ENCODE data around the gene TMEM176B.

Gene TMEM176B

GRCh38 chr7:150756166-150756565 lies 44.0 kb downstream of the TMEM176B start:
- no peak for DNase-seq
- Mint-ChIP-seq H3K4me3 (no peak overlapping the region), H3K9me3 (peaks cover 5% of the 10 kb centered on the region), H3K27me3 (ENCODE audit: low read depth, poor library complexity) (peaks cover 6% of the 10 kb centered on the region), H3K27ac (no peak overlapping the region), H3K4me1 (no peaks in the 10 kb centered on the region), H3K36me3 (ENCODE audit: low read depth) (no peaks in the 10 kb centered on the region)
- TF ChIP-seq, protein P1, sequence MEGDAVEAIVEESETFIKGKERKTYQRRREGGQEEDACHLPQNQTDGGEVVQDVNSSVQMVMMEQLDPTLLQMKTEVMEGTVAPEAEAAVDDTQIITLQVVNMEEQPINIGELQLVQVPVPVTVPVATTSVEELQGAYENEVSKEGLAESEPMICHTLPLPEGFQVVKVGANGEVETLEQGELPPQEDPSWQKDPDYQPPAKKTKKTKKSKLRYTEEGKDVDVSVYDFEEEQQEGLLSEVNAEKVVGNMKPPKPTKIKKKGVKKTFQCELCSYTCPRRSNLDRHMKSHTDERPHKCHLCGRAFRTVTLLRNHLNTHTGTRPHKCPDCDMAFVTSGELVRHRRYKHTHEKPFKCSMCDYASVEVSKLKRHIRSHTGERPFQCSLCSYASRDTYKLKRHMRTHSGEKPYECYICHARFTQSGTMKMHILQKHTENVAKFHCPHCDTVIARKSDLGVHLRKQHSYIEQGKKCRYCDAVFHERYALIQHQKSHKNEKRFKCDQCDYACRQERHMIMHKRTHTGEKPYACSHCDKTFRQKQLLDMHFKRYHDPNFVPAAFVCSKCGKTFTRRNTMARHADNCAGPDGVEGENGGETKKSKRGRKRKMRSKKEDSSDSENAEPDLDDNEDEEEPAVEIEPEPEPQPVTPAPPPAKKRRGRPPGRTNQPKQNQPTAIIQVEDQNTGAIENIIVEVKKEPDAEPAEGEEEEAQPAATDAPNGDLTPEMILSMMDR (IDR thresholded peaks at IDR 0.05): no peak

- Mint-ChIP-seq H3K9me3 (peaks cover 4% of the 10 kb centered on the region), H3K36me3 (ENCODE audit: low read depth) (no peaks in the 10 kb centered on the region), H3K27me3 (ENCODE audit: low read depth, poor library complexity) (peaks cover 6% of the 10 kb centered on the region), H3K4me1 (no peaks in the 10 kb centered on the region), H3K4me3 (no peak overlapping the region), H3K27ac (no peak overlapping the region)
- DNase-seq: no peak
- TF ChIP-seq, protein P1 (IDR thresholded peaks at IDR 0.05): no peak
Measured at GRCh38 chr7:150755473-150756099, 44.6 kb downstream of the TMEM176B start.

- Mint-ChIP-seq H3K27ac (no peak overlapping the region), H3K4me1 (no peaks in the 10 kb centered on the region), H3K27me3 (ENCODE audit: low read depth, poor library complexity) (peaks cover 6% of the 10 kb centered on the region), H3K4me3 (no peak overlapping the region), H3K36me3 (ENCODE audit: low read depth) (no peaks in the 10 kb centered on the region), H3K9me3 (peaks cover 4% of the 10 kb centered on the region)
- no peak for DNase-seq
- TF ChIP-seq, protein P1 (IDR thresholded peaks at IDR 0.05): no peak
Measured at GRCh38 chr7:150754951-150755350, 45.2 kb downstream of the TMEM176B start.

GRCh38 chr7:150753826-150754603 lies 46.1 kb downstream of the TMEM176B start:
- Mint-ChIP-seq H3K27me3 (ENCODE audit: low read depth, poor library complexity) (peaks cover 6% of the 10 kb centered on the region), H3K27ac (no peak overlapping the region), H3K9me3 (no peaks in the 10 kb centered on the region), H3K4me3 (no peak overlapping the region), H3K4me1 (no peaks in the 10 kb centered on the region), H3K36me3 (ENCODE audit: low read depth) (no peaks in the 10 kb centered on the region)
- DNase-seq: no peak
- TF ChIP-seq, protein P1 (IDR thresholded peaks at IDR 0.05): peak; percentile 47

DNA sequence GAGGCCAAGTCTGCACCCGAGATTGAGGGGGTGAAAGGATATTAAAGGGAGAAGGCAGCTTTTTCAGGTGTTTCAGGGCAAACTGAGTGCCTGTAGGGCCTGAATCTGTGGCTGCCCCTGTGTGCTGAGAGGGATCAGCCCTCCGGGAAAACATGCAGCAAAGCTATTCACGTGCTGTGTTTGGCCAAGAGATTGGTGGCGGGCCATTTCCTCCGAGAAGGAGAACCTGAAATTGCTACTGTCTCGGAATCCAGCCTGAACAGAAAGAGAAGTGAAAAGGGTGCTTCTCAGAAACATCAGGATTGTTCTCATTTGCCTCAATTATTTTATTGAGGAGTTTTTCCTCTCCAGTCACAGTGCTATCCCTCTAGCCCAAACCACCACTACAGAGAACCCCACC lies 46.9 kb downstream of the TMEM176B start:
- H3K27me3 Mint-ChIP-seq (ENCODE audit: low read depth, poor library complexity): peaks cover 6% of the 10 kb centered on the region
- H3K27ac Mint-ChIP-seq: no peak overlapping the region
- TF ChIP-seq, protein P1 (IDR thresholded peaks at IDR 0.05): no peak
- no peak overlapping the region for H3K4me3 Mint-ChIP-seq
- no peaks in the 10 kb centered on the region for H3K4me1 Mint-ChIP-seq
- DNase-seq: no peak
- H3K9me3 Mint-ChIP-seq: no peaks in the 10 kb centered on the region
- no peaks in the 10 kb centered on the region for H3K36me3 Mint-ChIP-seq (ENCODE audit: low read depth)

Measured in nephron progenitor cell (in vitro differentiated cells).